ENCODE data around the gene ASIC4.
A peak's percentile ranks its signal among the peaks of the same experiment; 100 is the strongest.

ASIC4 gene

DNA sequence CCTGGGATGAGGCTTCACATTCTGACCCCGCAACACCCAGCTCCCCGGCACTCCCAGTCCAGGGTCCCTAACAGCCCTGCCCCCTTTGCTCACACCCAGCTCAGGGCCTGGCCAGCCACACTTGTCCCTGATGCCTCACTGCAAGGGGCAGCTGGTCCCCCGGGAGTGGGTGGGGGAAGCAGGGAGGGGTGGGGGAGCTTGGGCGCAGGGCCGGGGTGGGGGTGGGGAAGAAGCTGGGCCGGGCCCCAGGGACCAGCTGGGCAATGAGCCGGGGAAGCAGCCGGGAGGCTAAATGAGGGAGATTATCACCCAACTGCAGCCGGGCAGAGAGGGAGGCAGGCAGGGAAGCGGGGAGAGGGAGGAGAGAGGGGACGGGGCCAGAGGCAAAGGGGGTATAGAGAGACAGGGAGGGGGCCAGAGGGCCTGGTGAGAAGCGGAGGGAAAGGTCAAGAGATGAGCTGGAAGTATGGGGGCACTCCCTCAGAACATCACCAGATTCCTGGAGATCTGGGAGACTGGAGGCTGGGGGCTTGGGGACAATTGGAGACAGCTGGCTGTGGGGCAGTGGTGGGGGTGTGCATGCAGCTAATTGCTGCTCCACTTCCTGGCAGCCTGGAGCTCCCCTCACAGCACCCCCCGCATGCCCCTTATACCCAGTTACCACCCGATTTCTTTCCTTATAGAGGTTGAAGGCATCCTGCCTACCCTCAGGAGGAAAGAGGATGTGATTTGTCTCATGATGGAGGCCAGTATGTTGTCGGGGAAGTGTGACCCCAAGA is 2.5 kb upstream of the ASIC4 start:
- no peaks in the 10 kb centered on the region for H3K9me3 Mint-ChIP-seq
- DNase-seq = no peak
- H3K4me3 Mint-ChIP-seq = peak overlapping the region; percentile 58
- H3K36me3 Mint-ChIP-seq (ENCODE audit: low read depth) = peaks cover under 1% of the 10 kb centered on the region
- H3K27me3 Mint-ChIP-seq (ENCODE audit: low read depth, poor library complexity) = peaks cover 60% of the 10 kb centered on the region
- H3K27ac Mint-ChIP-seq = no peak overlapping the region
- H3K4me1 Mint-ChIP-seq = peaks cover 72% of the 10 kb centered on the region
- TF ChIP-seq, protein P1, sequence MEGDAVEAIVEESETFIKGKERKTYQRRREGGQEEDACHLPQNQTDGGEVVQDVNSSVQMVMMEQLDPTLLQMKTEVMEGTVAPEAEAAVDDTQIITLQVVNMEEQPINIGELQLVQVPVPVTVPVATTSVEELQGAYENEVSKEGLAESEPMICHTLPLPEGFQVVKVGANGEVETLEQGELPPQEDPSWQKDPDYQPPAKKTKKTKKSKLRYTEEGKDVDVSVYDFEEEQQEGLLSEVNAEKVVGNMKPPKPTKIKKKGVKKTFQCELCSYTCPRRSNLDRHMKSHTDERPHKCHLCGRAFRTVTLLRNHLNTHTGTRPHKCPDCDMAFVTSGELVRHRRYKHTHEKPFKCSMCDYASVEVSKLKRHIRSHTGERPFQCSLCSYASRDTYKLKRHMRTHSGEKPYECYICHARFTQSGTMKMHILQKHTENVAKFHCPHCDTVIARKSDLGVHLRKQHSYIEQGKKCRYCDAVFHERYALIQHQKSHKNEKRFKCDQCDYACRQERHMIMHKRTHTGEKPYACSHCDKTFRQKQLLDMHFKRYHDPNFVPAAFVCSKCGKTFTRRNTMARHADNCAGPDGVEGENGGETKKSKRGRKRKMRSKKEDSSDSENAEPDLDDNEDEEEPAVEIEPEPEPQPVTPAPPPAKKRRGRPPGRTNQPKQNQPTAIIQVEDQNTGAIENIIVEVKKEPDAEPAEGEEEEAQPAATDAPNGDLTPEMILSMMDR (IDR thresholded peaks at IDR 0.05) = no peak

DNA sequence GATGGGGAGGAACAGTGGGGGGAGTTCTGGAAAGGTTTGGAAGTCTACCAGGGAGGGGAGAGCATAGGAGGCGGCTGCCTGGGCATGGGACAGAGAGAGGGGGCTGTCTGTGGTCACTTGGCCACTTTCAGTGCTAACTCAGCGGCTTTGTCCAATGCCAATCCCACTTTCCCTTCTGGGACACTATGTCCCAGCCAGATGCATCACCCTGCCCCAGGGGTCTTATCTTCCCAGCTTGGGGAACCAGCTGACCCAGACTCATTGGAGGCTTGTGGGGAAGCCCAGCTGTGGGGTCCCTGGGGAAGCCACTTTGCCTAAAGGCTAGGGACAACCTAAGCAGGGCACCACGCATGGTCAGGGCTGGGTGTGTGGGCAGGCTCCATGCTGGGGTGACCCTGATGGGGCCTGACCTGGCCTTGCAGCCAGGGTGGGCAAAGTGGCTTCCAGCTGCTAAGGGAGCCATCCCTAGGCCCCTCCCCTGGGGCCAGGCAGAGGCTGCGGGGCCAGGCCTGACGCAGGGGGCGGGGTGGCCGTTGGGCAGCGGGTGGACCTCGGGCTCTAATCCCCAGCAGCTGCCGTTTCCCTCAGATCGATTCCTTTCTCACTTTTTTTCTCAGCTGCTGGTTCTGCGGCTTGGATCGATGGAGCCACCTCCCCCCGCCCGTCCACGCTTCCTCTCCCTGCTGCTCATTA is 1.6 kb upstream of the ASIC4 start:
- TF ChIP-seq, protein P1 (IDR thresholded peaks at IDR 0.05) = no peak
- Mint-ChIP-seq H3K27ac (no peak overlapping the region), H3K9me3 (no peaks in the 10 kb centered on the region), H3K36me3 (ENCODE audit: low read depth) (no peaks in the 10 kb centered on the region), H3K27me3 (ENCODE audit: low read depth, poor library complexity) (peaks cover 66% of the 10 kb centered on the region), H3K4me3 (peak overlapping the region; percentile 75), H3K4me1 (peaks cover 76% of the 10 kb centered on the region)
- DNase-seq = peak; percentile 60

DNA sequence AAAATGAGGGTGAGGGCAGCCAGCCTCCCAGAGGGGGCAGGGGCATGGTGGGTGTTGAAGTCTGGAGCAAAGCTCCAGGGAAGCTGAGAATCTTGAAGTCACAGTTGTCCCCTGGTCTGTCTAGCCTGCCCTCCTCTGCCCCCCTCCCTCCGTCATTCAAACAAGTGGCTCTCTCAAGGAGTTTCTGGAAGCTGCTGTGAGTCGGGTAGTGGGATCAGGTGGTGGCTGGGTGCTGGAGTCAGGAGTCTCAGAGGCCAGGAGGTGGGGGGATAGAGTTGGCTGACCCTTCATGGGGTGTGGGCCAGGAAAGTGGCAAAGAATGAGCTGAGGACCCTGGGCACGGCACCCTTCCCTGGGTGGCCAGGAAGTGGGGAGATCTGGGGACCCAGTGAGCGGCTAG is 495 bp upstream of the ASIC4 start:
- no peak overlapping the region for H3K27ac Mint-ChIP-seq
- peak overlapping the region; percentile 75 for H3K4me3 Mint-ChIP-seq
- H3K27me3 Mint-ChIP-seq (ENCODE audit: low read depth, poor library complexity) = peaks cover 72% of the 10 kb centered on the region
- peaks cover 81% of the 10 kb centered on the region for H3K4me1 Mint-ChIP-seq
- H3K36me3 Mint-ChIP-seq (ENCODE audit: low read depth) = no peaks in the 10 kb centered on the region
- TF ChIP-seq, protein P1 (IDR thresholded peaks at IDR 0.05) = no peak
- DNase-seq = no peak
- H3K9me3 Mint-ChIP-seq = no peaks in the 10 kb centered on the region

DNA sequence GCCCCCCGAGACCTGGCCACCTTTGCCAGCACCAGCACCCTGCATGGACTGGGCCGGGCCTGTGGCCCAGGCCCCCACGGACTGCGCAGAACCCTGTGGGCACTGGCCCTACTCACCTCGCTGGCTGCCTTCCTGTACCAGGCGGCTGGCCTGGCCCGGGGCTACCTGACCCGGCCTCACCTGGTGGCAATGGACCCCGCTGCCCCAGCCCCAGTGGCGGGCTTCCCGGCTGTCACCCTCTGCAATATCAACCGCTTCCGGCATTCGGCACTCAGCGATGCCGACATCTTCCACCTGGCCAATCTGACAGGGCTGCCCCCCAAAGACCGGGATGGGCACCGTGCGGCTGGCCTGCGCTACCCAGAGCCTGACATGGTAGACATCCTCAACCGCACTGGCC is 554 bp downstream of the ASIC4 start:
- H3K36me3 Mint-ChIP-seq (ENCODE audit: low read depth) = no peaks in the 10 kb centered on the region
- H3K27me3 Mint-ChIP-seq (ENCODE audit: low read depth, poor library complexity) = peaks cover 71% of the 10 kb centered on the region
- H3K4me1 Mint-ChIP-seq = peaks cover 86% of the 10 kb centered on the region
- H3K27ac Mint-ChIP-seq = no peak overlapping the region
- no peaks in the 10 kb centered on the region for H3K9me3 Mint-ChIP-seq
- no peak for DNase-seq
- H3K4me3 Mint-ChIP-seq = peak overlapping the region; percentile 45
- TF ChIP-seq, protein P1 (IDR thresholded peaks at IDR 0.05) = no peak

DNA sequence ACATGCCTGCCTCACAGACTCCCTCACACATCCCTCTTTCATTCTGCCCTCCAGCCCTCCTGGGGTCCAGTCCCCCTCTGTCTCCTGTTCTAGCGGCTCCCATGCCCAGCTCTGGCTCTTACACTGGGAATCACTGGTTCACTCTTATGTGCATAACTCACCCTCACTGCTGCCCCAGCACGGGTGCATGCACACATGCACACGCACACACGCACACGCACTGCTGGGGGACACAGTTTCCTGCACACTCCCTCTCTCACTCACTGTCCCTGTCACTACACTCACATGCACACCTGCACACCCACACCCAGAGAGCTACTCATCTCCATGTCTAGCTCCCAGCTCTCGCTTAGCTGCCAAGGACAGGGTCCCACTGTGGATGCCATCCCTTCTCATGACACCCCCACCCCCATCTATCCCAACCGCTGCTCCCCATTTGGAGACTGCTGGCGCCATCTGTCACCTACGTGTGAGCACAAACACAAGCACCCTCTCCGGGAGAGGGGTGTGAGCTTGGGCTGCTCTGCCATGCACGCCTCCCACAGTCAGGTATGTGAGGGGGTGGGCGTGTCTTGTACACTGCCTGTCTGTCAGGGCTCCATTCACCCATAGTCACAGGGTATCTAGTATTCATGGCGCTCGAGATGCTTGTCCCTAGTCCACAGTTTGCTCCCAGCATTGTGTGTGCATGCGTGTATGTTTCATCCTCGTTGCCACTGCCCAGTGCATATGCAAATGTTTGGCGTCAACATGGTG is 1.8 kb downstream of the ASIC4 start:
- Mint-ChIP-seq H3K4me3 (peak overlapping the region; percentile 12), H3K27ac (no peak overlapping the region), H3K36me3 (ENCODE audit: low read depth) (no peaks in the 10 kb centered on the region), H3K27me3 (ENCODE audit: low read depth, poor library complexity) (peaks cover 70% of the 10 kb centered on the region), H3K4me1 (peaks cover 86% of the 10 kb centered on the region), H3K9me3 (no peaks in the 10 kb centered on the region)
- DNase-seq = no peak
- TF ChIP-seq, protein P1 (IDR thresholded peaks at IDR 0.05) = no peak
